Measurements from ENCODE around the gene ZNF598.

The ZNF598 gene

GRCh38 chr16:2009791-2010510 is at the start of gene ZNF598:
Gene ZNF598 (minus strand): TSS chr16:2009821.
- H3K27me3 ChIP-seq (ENCODE audit: control insufficient read depth, insufficient read depth, low read length), result no peaks in the 10 kb centered on the region
- H3K4me1 ChIP-seq (ENCODE audit: control insufficient read depth, insufficient read depth, low read length), result peaks cover 10% of the 10 kb centered on the region
- H3K9me3 ChIP-seq (ENCODE audit: control insufficient read depth, insufficient read depth, low read length), result no peaks in the 10 kb centered on the region
- peaks cover 6% of the 10 kb centered on the region for H3K36me3 ChIP-seq (ENCODE audit: control insufficient read depth, insufficient read depth, low read length)
- H3K9ac ChIP-seq (ENCODE audit: low read depth, low read length), result peak within 1 kb of the TSS; percentile 89
- peak within 1 kb of the TSS; percentile 91 for H3K4me3 ChIP-seq (ENCODE audit: low read depth, low read length)

GRCh38 chr16:2058872-2059271 is 49.3 kb upstream of the ZNF598 start:
- H3K27me3 ChIP-seq (ENCODE audit: control insufficient read depth, insufficient read depth, low read length), result no peaks in the 10 kb centered on the region
- no peaks in the 10 kb centered on the region for H3K4me1 ChIP-seq (ENCODE audit: control insufficient read depth, insufficient read depth, low read length)
- H3K36me3 ChIP-seq (ENCODE audit: control insufficient read depth, insufficient read depth, low read length), result peaks cover 27% of the 10 kb centered on the region
- no peak overlapping the region for H3K9ac ChIP-seq (ENCODE audit: low read depth, low read length)
- no peak overlapping the region for H3K4me3 ChIP-seq (ENCODE audit: low read depth, low read length)
- no peaks in the 10 kb centered on the region for H3K9me3 ChIP-seq (ENCODE audit: control insufficient read depth, insufficient read depth, low read length)

- H3K4me3 ChIP-seq (ENCODE audit: low read depth, low read length), result no peak overlapping the region
- H3K27me3 ChIP-seq (ENCODE audit: control insufficient read depth, insufficient read depth, low read length), result no peaks in the 10 kb centered on the region
- no peak overlapping the region for H3K9ac ChIP-seq (ENCODE audit: low read depth, low read length)
- peaks cover 27% of the 10 kb centered on the region for H3K36me3 ChIP-seq (ENCODE audit: control insufficient read depth, insufficient read depth, low read length)
- no peaks in the 10 kb centered on the region for H3K4me1 ChIP-seq (ENCODE audit: control insufficient read depth, insufficient read depth, low read length)
- no peaks in the 10 kb centered on the region for H3K9me3 ChIP-seq (ENCODE audit: control insufficient read depth, insufficient read depth, low read length)
Observed at GRCh38 chr16:2058420-2058819, 48.8 kb upstream of the ZNF598 start.

GRCh38 chr16:2057438-2057837 is 47.8 kb upstream of the ZNF598 start:
- no peaks in the 10 kb centered on the region for H3K27me3 ChIP-seq (ENCODE audit: control insufficient read depth, insufficient read depth, low read length)
- no peaks in the 10 kb centered on the region for H3K4me1 ChIP-seq (ENCODE audit: control insufficient read depth, insufficient read depth, low read length)
- H3K9me3 ChIP-seq (ENCODE audit: control insufficient read depth, insufficient read depth, low read length), result no peaks in the 10 kb centered on the region
- peaks cover 31% of the 10 kb centered on the region for H3K36me3 ChIP-seq (ENCODE audit: control insufficient read depth, insufficient read depth, low read length)
- H3K9ac ChIP-seq (ENCODE audit: low read depth, low read length), result no peak overlapping the region
- H3K4me3 ChIP-seq (ENCODE audit: low read depth, low read length), result no peak overlapping the region

GRCh38 chr16:2056681-2057407 is 47.2 kb upstream of the ZNF598 start:
- H3K4me3 ChIP-seq (ENCODE audit: low read depth, low read length), result no peak overlapping the region
- no peaks in the 10 kb centered on the region for H3K4me1 ChIP-seq (ENCODE audit: control insufficient read depth, insufficient read depth, low read length)
- H3K36me3 ChIP-seq (ENCODE audit: control insufficient read depth, insufficient read depth, low read length), result peaks cover 26% of the 10 kb centered on the region
- no peaks in the 10 kb centered on the region for H3K9me3 ChIP-seq (ENCODE audit: control insufficient read depth, insufficient read depth, low read length)
- no peak overlapping the region for H3K9ac ChIP-seq (ENCODE audit: low read depth, low read length)
- H3K27me3 ChIP-seq (ENCODE audit: control insufficient read depth, insufficient read depth, low read length), result no peaks in the 10 kb centered on the region

GRCh38 chr16:2056077-2056476 is 46.5 kb upstream of the ZNF598 start:
- Histone ChIP-seq H3K27me3 (ENCODE audit: control insufficient read depth, insufficient read depth, low read length) (no peaks in the 10 kb centered on the region), H3K9me3 (ENCODE audit: control insufficient read depth, insufficient read depth, low read length) (no peaks in the 10 kb centered on the region), H3K36me3 (ENCODE audit: control insufficient read depth, insufficient read depth, low read length) (peaks cover 26% of the 10 kb centered on the region), H3K9ac (ENCODE audit: low read depth, low read length) (no peak overlapping the region), H3K4me3 (ENCODE audit: low read depth, low read length) (no peak overlapping the region), H3K4me1 (ENCODE audit: control insufficient read depth, insufficient read depth, low read length) (no peaks in the 10 kb centered on the region)

- no peak overlapping the region for H3K4me3 ChIP-seq (ENCODE audit: low read depth, low read length)
- peaks cover 21% of the 10 kb centered on the region for H3K36me3 ChIP-seq (ENCODE audit: control insufficient read depth, insufficient read depth, low read length)
- no peak overlapping the region for H3K9ac ChIP-seq (ENCODE audit: low read depth, low read length)
- H3K9me3 ChIP-seq (ENCODE audit: control insufficient read depth, insufficient read depth, low read length), result no peaks in the 10 kb centered on the region
- no peaks in the 10 kb centered on the region for H3K27me3 ChIP-seq (ENCODE audit: control insufficient read depth, insufficient read depth, low read length)
- H3K4me1 ChIP-seq (ENCODE audit: control insufficient read depth, insufficient read depth, low read length), result no peaks in the 10 kb centered on the region
Observed at GRCh38 chr16:2054543-2055245, 45.1 kb upstream of the ZNF598 start.

- Histone ChIP-seq H3K9me3 (ENCODE audit: control insufficient read depth, insufficient read depth, low read length) (no peaks in the 10 kb centered on the region), H3K4me3 (ENCODE audit: low read depth, low read length) (no peak overlapping the region), H3K27me3 (ENCODE audit: control insufficient read depth, insufficient read depth, low read length) (no peaks in the 10 kb centered on the region), H3K36me3 (ENCODE audit: control insufficient read depth, insufficient read depth, low read length) (peaks cover 21% of the 10 kb centered on the region), H3K9ac (ENCODE audit: low read depth, low read length) (no peak overlapping the region), H3K4me1 (ENCODE audit: control insufficient read depth, insufficient read depth, low read length) (no peaks in the 10 kb centered on the region)
Observed at GRCh38 chr16:2053897-2054296, 44.3 kb upstream of the ZNF598 start.

GRCh38 chr16:2053211-2053610 is 43.6 kb upstream of the ZNF598 start:
- H3K36me3 ChIP-seq (ENCODE audit: control insufficient read depth, insufficient read depth, low read length), result peaks cover 19% of the 10 kb centered on the region
- H3K4me3 ChIP-seq (ENCODE audit: low read depth, low read length), result no peak overlapping the region
- no peaks in the 10 kb centered on the region for H3K27me3 ChIP-seq (ENCODE audit: control insufficient read depth, insufficient read depth, low read length)
- no peak overlapping the region for H3K9ac ChIP-seq (ENCODE audit: low read depth, low read length)
- peaks cover 5% of the 10 kb centered on the region for H3K4me1 ChIP-seq (ENCODE audit: control insufficient read depth, insufficient read depth, low read length)
- no peaks in the 10 kb centered on the region for H3K9me3 ChIP-seq (ENCODE audit: control insufficient read depth, insufficient read depth, low read length)

- Histone ChIP-seq H3K4me1 (ENCODE audit: control insufficient read depth, insufficient read depth, low read length) (peaks cover 5% of the 10 kb centered on the region), H3K27me3 (ENCODE audit: control insufficient read depth, insufficient read depth, low read length) (no peaks in the 10 kb centered on the region), H3K9ac (ENCODE audit: low read depth, low read length) (peak overlapping the region; percentile 92), H3K36me3 (ENCODE audit: control insufficient read depth, insufficient read depth, low read length) (peaks cover 11% of the 10 kb centered on the region), H3K9me3 (ENCODE audit: control insufficient read depth, insufficient read depth, low read length) (no peaks in the 10 kb centered on the region), H3K4me3 (ENCODE audit: low read depth, low read length) (peak overlapping the region; percentile 88)
Observed at GRCh38 chr16:2048116-2048543, 38.5 kb upstream of the ZNF598 start.

- peak within 1 kb of the TSS; percentile 92 for H3K9ac ChIP-seq (ENCODE audit: low read depth, low read length)
- no peaks in the 10 kb centered on the region for H3K9me3 ChIP-seq (ENCODE audit: control insufficient read depth, insufficient read depth, low read length)
- no peaks in the 10 kb centered on the region for H3K27me3 ChIP-seq (ENCODE audit: control insufficient read depth, insufficient read depth, low read length)
- peaks cover 11% of the 10 kb centered on the region for H3K36me3 ChIP-seq (ENCODE audit: control insufficient read depth, insufficient read depth, low read length)
- H3K4me3 ChIP-seq (ENCODE audit: low read depth, low read length), result peak within 1 kb of the TSS; percentile 88
- H3K4me1 ChIP-seq (ENCODE audit: control insufficient read depth, insufficient read depth, low read length), result peaks cover 5% of the 10 kb centered on the region
Observed at GRCh38 chr16:2047330-2048115, 37.9 kb upstream of the ZNF598 start, which contains the start of the genes NTHL1 and TSC2. Gene NTHL1 (minus strand): TSS chr16:2047834. CDS start chr16:2047823, 11 bp downstream. Gene TSC2 (plus strand): TSS chr16:2047985. CDS start chr16:2048616, 631 bp downstream.
